GM12878 (cell line): ENCODE data around the gene MRPS23.

ENCODE experiments used
- GABPA ChIP-seq: IDR thresholded peaks from 2 replicates; pipeline ENCODE4 v1.6.1; 2014; ENCODE audit warnings: antibody characterized with exemption, low read depth, mild to moderate bottlenecking, inconsistent platforms
- POLR2AphosphoS5 ChIP-seq: IDR thresholded peaks from 2 replicates; pipeline ENCODE4 v1.6.1; 2011; ENCODE audit warnings: mild to moderate bottlenecking, low read length, inconsistent platforms
- SRF ChIP-seq, 2 experiments: IDR thresholded peaks; 2 replicates each; pipeline ENCODE4 v1.6.1; 2011; ENCODE audit warnings: low read depth in 2 of 2, low read length in 2 of 2, mild to moderate bottlenecking in 1 of 2, moderate library complexity in 1 of 2
- SUZ12 ChIP-seq: fragments of 200-600 bp; sonication (generic); IDR thresholded peaks from one replicate; pipeline ENCODE4 v1.6.1; 2018; ENCODE audit warnings: antibody characterized with exemption, mild to moderate bottlenecking; ENCODE audit not compliant: unreplicated experiment
- TAF1 ChIP-seq: IDR thresholded peaks from 2 replicates; pipeline ENCODE4 v1.6.1; 2011; ENCODE audit warnings: mild to moderate bottlenecking, low read depth, low read length, borderline replicate concordance
- TCF7 ChIP-seq: IDR thresholded peaks from 2 replicates; pipeline ENCODE4 v1.6.1; 2014; ENCODE audit warnings: antibody characterized with exemption, borderline replicate concordance
- YBX1 ChIP-seq: fragments of 450-650 bp; IDR thresholded peaks from 2 replicates; pipeline ENCODE4 v1.6.1; 2016; ENCODE audit warnings: antibody characterized with exemption
- TF ChIP-seq, protein P1 (sequence below), 3 experiments: IDR thresholded peaks in 2 of 3; conservative IDR thresholded peaks in 1 of 3; 2 replicates each; pipeline ENCODE4 v1.5.1; 2011; ENCODE audit warnings: low read depth in 3 of 3, low read length in 3 of 3, mild to moderate bottlenecking in 3 of 3, control low read depth in 2 of 3, moderate library complexity in 2 of 3, inconsistent platforms in 1 of 3, mixed read lengths in 1 of 3; ENCODE audit not compliant: control insufficient read depth in 2 of 3, insufficient read depth in 1 of 3; ENCODE audit errors: extremely low read depth in 1 of 3

DNA sequence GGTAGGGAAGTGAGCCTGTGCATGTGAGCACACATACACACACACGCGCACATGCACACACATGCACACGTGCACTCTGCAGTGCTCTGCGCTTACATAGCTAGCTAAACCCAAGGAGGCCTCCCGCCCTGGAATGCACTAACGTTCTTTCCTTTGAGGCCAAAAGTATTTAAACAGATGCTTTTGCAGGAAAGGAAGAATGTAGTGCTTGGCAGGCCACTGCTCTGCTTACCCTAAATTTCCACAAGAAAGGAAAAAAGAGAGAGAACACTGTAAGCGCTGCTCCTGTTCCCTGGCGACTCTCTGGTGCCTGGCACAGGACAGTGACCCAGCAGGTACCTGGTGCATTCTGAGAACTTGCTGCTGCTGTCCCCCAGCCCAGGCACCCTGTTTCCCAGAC, 31.3 kb upstream of the MRPS23 start:
- no peak for TF ChIP-seq SUZ12
- no peak for TF ChIP-seq SRF (IDR thresholded peaks at IDR 0.05; ENCODE audit: low read depth in 2 of 2, low read length in 2 of 2)
- TF ChIP-seq TCF7: no peak
- no peak for TF ChIP-seq TAF1
- TF ChIP-seq, protein P1, sequence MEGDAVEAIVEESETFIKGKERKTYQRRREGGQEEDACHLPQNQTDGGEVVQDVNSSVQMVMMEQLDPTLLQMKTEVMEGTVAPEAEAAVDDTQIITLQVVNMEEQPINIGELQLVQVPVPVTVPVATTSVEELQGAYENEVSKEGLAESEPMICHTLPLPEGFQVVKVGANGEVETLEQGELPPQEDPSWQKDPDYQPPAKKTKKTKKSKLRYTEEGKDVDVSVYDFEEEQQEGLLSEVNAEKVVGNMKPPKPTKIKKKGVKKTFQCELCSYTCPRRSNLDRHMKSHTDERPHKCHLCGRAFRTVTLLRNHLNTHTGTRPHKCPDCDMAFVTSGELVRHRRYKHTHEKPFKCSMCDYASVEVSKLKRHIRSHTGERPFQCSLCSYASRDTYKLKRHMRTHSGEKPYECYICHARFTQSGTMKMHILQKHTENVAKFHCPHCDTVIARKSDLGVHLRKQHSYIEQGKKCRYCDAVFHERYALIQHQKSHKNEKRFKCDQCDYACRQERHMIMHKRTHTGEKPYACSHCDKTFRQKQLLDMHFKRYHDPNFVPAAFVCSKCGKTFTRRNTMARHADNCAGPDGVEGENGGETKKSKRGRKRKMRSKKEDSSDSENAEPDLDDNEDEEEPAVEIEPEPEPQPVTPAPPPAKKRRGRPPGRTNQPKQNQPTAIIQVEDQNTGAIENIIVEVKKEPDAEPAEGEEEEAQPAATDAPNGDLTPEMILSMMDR (IDR thresholded peaks at IDR 0.05 in 2 of 3, conservative IDR thresholded peaks at IDR 0.05 in 1 of 3; ENCODE audit: control insufficient read depth in 2 of 3, extremely low read depth in 1 of 3, insufficient read depth in 1 of 3, low read depth in 3 of 3, low read length in 3 of 3): no peak
- TF ChIP-seq POLR2AphosphoS5: no peak
- TF ChIP-seq GABPA: no peak
- TF ChIP-seq YBX1: no peak
